Measurements from ENCODE around the gene VAPB. TPM values are rescaled to one million over a fixed set of nuclear protein-coding genes. Genes with fewer than 3 reads are reported as not detected.

Gene VAPB
- total RNA-seq, 1 donor from 2014 or later, result 53.8 TPM

DNA sequence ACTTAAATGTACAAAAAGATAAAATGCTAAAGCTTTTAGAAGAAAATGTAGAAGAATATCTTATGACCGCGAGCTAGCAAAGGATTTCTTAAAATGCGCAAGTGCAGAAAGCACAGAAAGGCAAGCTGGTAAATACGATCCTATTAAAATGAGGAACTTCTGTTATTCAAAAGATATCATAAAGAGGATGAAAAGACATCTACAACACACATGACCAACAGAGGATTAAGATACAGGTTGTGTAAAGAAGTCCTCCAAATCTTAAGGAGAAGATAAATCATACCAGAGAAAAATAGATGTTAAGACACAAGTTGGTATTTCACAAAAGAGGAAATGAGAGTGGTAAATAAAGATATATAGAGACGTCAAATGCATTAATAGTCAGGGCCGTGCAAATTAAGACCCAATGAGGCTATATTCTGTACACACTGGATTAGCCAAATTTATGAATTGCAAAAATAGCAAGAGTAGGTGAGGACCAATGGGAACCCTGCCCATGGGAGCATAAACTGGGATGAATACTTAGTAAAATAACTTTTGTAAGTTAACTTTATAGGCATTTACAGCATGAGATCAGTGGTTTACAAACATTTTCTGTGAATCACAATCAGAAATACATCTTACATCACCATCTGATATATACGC lies 103.2 kb downstream of the VAPB start:
- TF ChIP-seq, protein P1, sequence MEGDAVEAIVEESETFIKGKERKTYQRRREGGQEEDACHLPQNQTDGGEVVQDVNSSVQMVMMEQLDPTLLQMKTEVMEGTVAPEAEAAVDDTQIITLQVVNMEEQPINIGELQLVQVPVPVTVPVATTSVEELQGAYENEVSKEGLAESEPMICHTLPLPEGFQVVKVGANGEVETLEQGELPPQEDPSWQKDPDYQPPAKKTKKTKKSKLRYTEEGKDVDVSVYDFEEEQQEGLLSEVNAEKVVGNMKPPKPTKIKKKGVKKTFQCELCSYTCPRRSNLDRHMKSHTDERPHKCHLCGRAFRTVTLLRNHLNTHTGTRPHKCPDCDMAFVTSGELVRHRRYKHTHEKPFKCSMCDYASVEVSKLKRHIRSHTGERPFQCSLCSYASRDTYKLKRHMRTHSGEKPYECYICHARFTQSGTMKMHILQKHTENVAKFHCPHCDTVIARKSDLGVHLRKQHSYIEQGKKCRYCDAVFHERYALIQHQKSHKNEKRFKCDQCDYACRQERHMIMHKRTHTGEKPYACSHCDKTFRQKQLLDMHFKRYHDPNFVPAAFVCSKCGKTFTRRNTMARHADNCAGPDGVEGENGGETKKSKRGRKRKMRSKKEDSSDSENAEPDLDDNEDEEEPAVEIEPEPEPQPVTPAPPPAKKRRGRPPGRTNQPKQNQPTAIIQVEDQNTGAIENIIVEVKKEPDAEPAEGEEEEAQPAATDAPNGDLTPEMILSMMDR (IDR thresholded peaks at IDR 0.05; ENCODE audit: unreplicated experiment), result no peak

DNA sequence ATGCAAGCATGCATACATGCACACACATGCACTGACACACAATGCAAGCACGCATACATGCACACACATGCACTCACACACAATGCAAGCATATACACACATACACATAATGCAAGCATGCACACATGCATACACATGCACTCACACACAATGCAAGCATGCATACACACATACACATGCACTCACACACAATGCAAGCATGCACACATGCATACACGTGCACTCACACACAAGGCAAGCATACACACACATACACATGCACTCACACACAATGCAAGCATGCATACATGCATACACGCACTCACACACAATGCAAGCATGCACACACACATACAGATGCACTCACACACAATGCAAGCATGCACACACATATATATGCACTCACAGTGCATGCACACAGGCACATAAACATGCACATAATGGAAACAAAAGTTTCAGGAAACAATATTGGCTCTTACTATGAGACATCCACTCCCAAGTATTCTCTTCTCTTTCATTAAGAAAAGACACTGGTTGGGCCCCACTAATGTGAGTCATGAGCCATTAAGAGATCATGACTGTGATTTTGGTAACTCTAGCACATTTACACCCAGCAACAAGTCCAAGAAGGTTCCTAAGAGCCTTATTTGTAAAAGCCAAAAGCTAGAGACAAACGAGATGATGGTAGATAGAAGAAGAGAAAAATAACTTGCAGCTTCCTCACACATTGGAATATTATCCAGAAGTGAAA lies 103.9 kb downstream of the VAPB start:
- TF ChIP-seq, protein P1 (IDR thresholded peaks at IDR 0.05; ENCODE audit: unreplicated experiment), result no peak
- Mint-ChIP-seq H3K4me3 (ENCODE audit: low read depth) (no peak overlapping the region), H3K27ac (no peak overlapping the region), H3K27me3 (no peaks in the 10 kb centered on the region), H3K36me3 (ENCODE audit: insufficient read depth) (peaks cover 3% of the 10 kb centered on the region), H3K9me3 (ENCODE audit: low read depth) (peaks cover 6% of the 10 kb centered on the region), H3K4me1 (ENCODE audit: low read depth) (no peaks in the 10 kb centered on the region)
- DNase-seq (ENCODE audit: low spot score, unreplicated experiment), result no peak

More for the DNA sequence above, 103.2 kb downstream of the VAPB start:
- Mint-ChIP-seq H3K4me1 (ENCODE audit: low read depth) (no peaks in the 10 kb centered on the region), H3K27ac (no peak overlapping the region), H3K9me3 (ENCODE audit: low read depth) (peaks cover 6% of the 10 kb centered on the region), H3K4me3 (ENCODE audit: low read depth) (no peak overlapping the region), H3K27me3 (no peaks in the 10 kb centered on the region), H3K36me3 (ENCODE audit: insufficient read depth) (peaks cover 3% of the 10 kb centered on the region)
- DNase-seq (ENCODE audit: low spot score, unreplicated experiment), result no peak

DNA sequence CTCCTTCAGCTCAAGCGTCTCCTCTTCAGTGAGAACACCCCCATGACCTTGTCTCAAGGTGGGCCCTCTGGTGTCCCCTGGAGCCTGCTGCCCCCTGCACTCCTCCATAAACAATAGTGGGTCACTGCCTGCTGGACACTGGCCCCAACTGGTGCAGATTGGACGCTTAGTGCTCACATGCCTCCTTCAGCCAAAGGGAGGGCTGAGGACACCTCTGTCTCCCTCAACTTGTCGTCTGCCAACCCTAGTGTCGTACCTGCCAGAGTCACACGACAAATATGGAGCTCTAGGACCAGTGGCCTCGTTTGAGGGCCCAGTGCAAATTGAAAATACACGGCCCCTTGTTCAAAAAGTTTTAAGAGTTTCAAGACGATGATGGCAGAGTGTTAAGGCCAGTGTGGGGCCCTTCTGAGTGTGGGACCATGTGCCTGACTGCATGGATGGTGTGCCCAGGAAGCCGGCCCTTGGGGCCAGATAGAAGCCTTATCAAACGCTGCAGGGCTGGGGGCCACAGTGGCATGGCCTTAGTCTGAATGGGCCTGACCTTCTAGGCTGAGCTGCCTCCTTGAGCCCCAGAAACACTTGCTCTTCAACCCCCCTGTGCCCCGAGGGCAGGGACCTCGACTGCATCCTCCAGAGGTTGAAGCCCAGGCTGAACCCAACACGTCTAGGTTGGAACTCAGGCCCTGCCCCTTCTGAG lies 106.0 kb downstream of the VAPB start:
- no peak for DNase-seq (ENCODE audit: low spot score, unreplicated experiment)
- TF ChIP-seq, protein P1 (IDR thresholded peaks at IDR 0.05; ENCODE audit: unreplicated experiment), result no peak
- Mint-ChIP-seq H3K4me3 (ENCODE audit: low read depth) (no peak overlapping the region), H3K27ac (no peak overlapping the region), H3K36me3 (ENCODE audit: insufficient read depth) (no peaks in the 10 kb centered on the region), H3K9me3 (ENCODE audit: low read depth) (no peaks in the 10 kb centered on the region), H3K4me1 (ENCODE audit: low read depth) (no peaks in the 10 kb centered on the region), H3K27me3 (no peaks in the 10 kb centered on the region)

DNA sequence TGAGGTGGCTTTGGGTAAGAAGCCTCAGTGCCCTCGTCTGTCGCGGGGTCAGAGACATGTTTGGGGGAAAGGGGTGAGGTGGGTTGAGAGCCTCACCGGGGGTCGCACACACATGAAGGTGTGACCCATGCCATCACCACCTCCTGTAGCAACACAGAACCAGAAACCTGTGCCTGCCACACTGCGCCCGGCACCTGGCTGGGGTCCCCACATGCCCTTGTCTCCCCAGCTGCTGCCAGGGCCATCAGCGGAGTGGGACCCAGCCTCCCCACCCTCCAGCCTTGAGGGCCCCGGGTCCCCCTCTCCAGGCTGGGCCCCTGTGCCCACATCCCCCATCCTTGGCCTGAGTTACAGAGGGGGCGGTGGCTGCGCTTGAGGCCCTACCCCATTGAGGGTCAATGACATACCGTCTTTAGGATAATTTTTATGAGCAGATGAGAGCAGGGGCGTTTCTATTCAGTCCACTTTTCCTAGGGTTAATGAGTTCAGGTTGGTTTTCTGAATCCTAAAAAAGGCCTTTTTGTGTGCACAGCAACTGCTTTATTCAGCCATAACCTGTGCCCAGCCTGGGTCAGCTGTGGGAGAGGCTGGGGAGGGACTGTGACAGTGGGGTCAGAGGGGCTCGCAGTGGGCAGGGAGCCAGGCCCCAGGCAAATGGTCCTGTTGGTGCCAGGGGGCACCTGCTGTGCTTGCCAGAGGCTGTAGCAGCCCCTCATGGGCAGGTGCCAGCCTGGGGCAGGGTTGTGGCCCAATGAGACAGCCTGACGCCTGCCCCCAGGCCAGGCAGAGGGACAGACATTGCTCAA lies 106.8 kb downstream of the VAPB start:
- Mint-ChIP-seq H3K27me3 (no peaks in the 10 kb centered on the region), H3K36me3 (ENCODE audit: insufficient read depth) (no peaks in the 10 kb centered on the region), H3K9me3 (ENCODE audit: low read depth) (no peaks in the 10 kb centered on the region), H3K4me3 (ENCODE audit: low read depth) (no peak overlapping the region), H3K4me1 (ENCODE audit: low read depth) (no peaks in the 10 kb centered on the region), H3K27ac (no peak overlapping the region)
- DNase-seq (ENCODE audit: low spot score, unreplicated experiment), result no peak
- TF ChIP-seq, protein P1 (IDR thresholded peaks at IDR 0.05; ENCODE audit: unreplicated experiment), result no peak

DNA sequence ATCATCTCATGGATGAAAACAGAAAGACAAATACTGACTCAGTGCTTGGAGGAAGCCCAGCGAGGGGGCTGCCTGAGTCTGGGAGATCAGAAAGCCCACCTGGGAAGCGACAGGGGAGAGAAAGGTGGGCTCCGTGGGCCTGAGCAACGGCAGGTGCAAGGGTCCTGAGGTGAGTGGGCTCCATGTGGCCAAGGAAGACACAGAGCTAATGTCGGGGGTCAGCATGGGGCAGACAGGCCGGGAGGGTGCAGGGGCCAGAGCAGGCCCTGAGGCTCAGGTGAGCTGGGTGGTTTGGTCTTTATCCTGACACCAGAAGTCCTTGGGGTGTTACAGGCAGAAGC lies 107.4 kb downstream of the VAPB start:
- Mint-ChIP-seq H3K36me3 (ENCODE audit: insufficient read depth) (no peaks in the 10 kb centered on the region), H3K4me1 (ENCODE audit: low read depth) (no peaks in the 10 kb centered on the region), H3K4me3 (ENCODE audit: low read depth) (no peak overlapping the region), H3K27ac (no peak overlapping the region), H3K27me3 (no peaks in the 10 kb centered on the region), H3K9me3 (ENCODE audit: low read depth) (no peaks in the 10 kb centered on the region)
- DNase-seq (ENCODE audit: low spot score, unreplicated experiment), result no peak
- TF ChIP-seq, protein P1 (IDR thresholded peaks at IDR 0.05; ENCODE audit: unreplicated experiment), result no peak

Measured in progenitor cell of endocrine pancreas (in vitro differentiated cells).